Glutamatergic neuron (in vitro differentiated cells): Measurements from ENCODE around the gene TSPAN9. TPM values are rescaled to one million over a fixed set of nuclear protein-coding genes. Genes with fewer than 3 reads are reported as not detected.

Source experiments
- DNase-seq: peaks from one replicate; pipeline ENCODE4 v3.0.0; 2022
- H3K27ac Mint-ChIP-seq: one replicate; pipeline ENCODE4 v1.8.0; 2020; ENCODE audit warnings: mild to moderate bottlenecking, mixed read lengths, inconsistent platforms; ENCODE audit not compliant: unreplicated experiment
- H3K27me3 Mint-ChIP-seq: one replicate; pipeline ENCODE4 v1.8.0; 2020; ENCODE audit warnings: mild to moderate bottlenecking, moderate library complexity, mixed read lengths, inconsistent platforms; ENCODE audit not compliant: unreplicated experiment
- H3K36me3 Mint-ChIP-seq: one replicate; pipeline ENCODE4 v1.8.0; 2020; ENCODE audit warnings: mild to moderate bottlenecking, mixed read lengths, inconsistent platforms; ENCODE audit not compliant: unreplicated experiment
- H3K4me1 Mint-ChIP-seq: one replicate; pipeline ENCODE4 v1.8.0; 2020; ENCODE audit warnings: mild to moderate bottlenecking, low read depth, mixed read lengths, inconsistent platforms; ENCODE audit not compliant: unreplicated experiment
- H3K4me3 Mint-ChIP-seq: one replicate; pipeline ENCODE4 v1.8.0; 2020; ENCODE audit warnings: mild to moderate bottlenecking, mixed read lengths, inconsistent platforms; ENCODE audit not compliant: unreplicated experiment
- H3K9me3 Mint-ChIP-seq: one replicate; pipeline ENCODE4 v1.8.0; 2020; ENCODE audit warnings: mild to moderate bottlenecking, moderate library complexity, mixed read lengths, inconsistent platforms; ENCODE audit not compliant: unreplicated experiment
- total RNA-seq: library from RNA; stranded (reverse); fragmentation: NEBNext Ultra II Directional; extraction: Animal tissue kit (Norgen Biotek cat#: 25700); gene quantifications from one replicate; pipeline ENCODE4 v1.2.1, GENCODE V29; 2021; ENCODE audit not compliant: unreplicated experiment
- TF ChIP-seq, protein P1 (sequence below): fragments of 200-600 bp; sonication (generic); IDR thresholded peaks from one replicate; pipeline ENCODE4 v1.5.0; 2021; ENCODE audit not compliant: partially characterized antibody, unreplicated experiment

TSPAN9 gene
- total RNA-seq, 1 donor from 2014 or later: 142 TPM

DNA sequence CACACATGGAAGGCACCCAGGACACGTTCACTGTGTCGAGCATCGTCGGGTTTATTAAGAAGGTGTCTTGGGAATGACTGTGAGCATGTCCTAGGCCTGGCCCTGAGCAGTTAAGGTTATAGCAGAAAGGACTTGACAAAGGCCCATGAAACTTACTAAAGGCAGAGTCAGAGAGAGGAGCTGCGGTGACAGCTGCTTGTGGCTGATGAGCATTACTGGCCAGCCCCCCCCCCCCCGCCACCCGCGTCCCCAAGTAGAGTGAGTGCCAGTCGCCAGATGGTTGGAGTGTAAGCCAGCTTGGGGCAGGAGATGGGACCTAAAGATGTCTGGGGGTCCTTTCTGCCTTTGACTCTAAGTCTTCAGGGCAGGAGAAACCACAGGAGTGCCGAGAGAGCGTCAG is 169.9 kb downstream of the TSPAN9 start:
- TF ChIP-seq, protein P1, sequence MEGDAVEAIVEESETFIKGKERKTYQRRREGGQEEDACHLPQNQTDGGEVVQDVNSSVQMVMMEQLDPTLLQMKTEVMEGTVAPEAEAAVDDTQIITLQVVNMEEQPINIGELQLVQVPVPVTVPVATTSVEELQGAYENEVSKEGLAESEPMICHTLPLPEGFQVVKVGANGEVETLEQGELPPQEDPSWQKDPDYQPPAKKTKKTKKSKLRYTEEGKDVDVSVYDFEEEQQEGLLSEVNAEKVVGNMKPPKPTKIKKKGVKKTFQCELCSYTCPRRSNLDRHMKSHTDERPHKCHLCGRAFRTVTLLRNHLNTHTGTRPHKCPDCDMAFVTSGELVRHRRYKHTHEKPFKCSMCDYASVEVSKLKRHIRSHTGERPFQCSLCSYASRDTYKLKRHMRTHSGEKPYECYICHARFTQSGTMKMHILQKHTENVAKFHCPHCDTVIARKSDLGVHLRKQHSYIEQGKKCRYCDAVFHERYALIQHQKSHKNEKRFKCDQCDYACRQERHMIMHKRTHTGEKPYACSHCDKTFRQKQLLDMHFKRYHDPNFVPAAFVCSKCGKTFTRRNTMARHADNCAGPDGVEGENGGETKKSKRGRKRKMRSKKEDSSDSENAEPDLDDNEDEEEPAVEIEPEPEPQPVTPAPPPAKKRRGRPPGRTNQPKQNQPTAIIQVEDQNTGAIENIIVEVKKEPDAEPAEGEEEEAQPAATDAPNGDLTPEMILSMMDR: no peak
- no peak for DNase-seq
- peak overlapping the region; percentile 25 for H3K4me3 Mint-ChIP-seq
- H3K27ac Mint-ChIP-seq: no peak overlapping the region
- peaks cover 27% of the 10 kb centered on the region for H3K27me3 Mint-ChIP-seq
- peaks cover 21% of the 10 kb centered on the region for H3K9me3 Mint-ChIP-seq
- no peaks in the 10 kb centered on the region for H3K36me3 Mint-ChIP-seq
- peaks cover 50% of the 10 kb centered on the region for H3K4me1 Mint-ChIP-seq

DNA sequence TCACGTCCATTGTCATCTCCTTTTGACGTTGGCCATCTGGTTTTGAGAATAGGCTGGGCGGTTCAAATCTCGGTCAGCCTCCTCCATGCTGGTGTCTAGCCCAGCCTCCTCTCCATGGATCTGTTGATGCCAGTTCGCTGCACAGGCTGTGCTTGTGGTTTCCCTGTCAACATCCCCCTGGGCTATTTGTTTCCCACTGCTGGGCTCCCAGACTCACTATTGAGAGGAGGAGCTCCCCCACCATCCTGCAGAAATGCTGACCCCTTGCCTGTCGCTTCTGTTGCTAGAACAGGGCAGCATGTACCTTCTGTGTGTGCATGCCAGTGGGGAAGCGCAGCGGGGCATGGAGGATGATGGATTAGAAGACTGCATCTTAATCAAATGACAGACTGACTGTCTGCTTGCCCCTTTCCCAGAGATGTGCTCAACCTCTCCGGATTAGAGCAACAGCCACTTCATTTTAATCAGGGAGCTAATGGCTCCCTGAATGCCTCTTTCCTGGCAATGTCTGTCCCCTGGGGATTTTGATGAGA is 170.5 kb downstream of the TSPAN9 start:
- Mint-ChIP-seq H3K4me1 (peaks cover 54% of the 10 kb centered on the region), H3K27me3 (peaks cover 26% of the 10 kb centered on the region), H3K36me3 (no peaks in the 10 kb centered on the region), H3K4me3 (no peak overlapping the region), H3K9me3 (peaks cover 19% of the 10 kb centered on the region), H3K27ac (peak overlapping the region; percentile 25)
- no peak for DNase-seq
- TF ChIP-seq, protein P1: no peak

DNA sequence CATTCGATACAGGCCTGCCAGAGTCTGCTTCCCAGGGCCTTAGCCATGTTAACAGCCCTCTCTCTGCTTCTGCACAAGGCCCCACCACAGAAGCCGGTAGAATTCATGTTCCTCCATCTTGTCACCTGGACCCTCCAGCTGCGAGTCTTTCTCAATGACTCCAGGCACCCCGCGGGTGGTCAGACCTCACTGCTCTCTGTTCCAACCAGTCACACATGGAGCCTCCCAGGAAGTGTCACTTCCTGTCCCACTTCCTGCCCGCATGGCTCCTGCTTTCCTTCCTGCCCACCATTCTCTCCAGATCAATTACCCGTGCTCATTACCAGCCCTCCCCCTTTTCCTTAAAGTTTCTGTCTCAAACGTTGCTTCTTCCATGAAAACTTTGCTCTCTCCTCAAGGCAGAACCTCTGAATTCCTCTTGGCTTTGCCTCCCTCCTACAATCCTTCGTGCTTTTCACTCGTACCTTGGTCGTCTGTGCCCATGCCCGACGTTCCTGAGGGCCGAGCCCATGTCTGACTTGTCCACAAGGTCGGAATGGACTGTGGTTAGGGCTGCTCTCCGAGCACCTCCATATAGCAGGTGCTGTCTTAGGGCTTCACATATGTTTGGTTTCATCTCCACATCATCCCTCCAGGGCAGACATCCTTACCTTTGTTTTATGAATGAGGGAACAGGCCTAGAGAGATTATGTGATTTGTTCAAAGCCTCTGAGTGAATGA is 172.1 kb downstream of the TSPAN9 start:
- no peak for DNase-seq
- no peaks in the 10 kb centered on the region for H3K36me3 Mint-ChIP-seq
- TF ChIP-seq, protein P1: no peak
- H3K4me1 Mint-ChIP-seq: peaks cover 56% of the 10 kb centered on the region
- H3K27ac Mint-ChIP-seq: no peak overlapping the region
- peaks cover 17% of the 10 kb centered on the region for H3K9me3 Mint-ChIP-seq
- H3K27me3 Mint-ChIP-seq: peaks cover 18% of the 10 kb centered on the region
- peak overlapping the region; percentile 2 for H3K4me3 Mint-ChIP-seq

DNA sequence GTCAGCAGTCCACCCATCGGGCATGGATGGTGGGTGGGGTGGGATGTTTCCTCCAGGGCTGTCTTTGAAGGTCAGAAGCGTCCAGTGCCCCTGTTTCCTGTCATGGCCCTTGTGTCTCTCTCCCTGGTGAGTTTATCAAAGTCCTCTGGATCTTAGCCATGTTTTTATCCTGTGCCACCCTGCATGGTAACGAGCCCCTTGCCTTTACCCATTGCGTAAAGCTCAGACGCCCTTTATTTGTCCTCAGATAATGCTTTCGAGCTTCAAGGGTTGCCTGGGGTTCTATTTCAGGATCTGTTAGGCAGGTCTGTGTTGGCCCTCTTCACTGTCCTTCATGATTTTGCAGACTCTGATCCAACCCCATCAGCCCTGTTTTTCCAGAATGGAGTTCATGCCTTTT is 172.9 kb downstream of the TSPAN9 start:
- H3K27me3 Mint-ChIP-seq: peaks cover 15% of the 10 kb centered on the region
- TF ChIP-seq, protein P1: no peak
- no peak for DNase-seq
- H3K9me3 Mint-ChIP-seq: peaks cover 15% of the 10 kb centered on the region
- no peaks in the 10 kb centered on the region for H3K36me3 Mint-ChIP-seq
- H3K27ac Mint-ChIP-seq: no peak overlapping the region
- peaks cover 57% of the 10 kb centered on the region for H3K4me1 Mint-ChIP-seq
- no peak overlapping the region for H3K4me3 Mint-ChIP-seq

DNA sequence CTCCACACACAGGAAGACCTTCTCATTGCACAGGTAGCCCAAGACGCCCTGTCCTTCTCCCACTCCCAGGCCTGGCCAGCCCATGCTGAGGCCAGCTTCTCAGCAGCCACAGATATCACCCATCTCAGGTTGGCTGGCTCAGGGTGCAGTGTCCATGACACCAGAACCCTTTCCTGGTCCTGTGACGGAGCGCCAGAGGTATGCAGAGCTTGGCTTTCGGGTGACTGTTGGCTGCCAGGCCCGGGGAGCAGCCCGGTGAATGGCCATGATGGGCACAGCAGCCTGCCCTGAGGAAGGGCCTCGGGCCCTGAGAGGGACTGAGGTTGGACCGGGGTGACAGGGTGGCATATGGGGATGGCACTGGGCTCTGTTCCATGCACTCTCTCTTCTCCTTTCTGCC is 173.4 kb downstream of the TSPAN9 start:
- Mint-ChIP-seq H3K4me1 (peaks cover 57% of the 10 kb centered on the region), H3K9me3 (peaks cover 12% of the 10 kb centered on the region), H3K4me3 (no peak overlapping the region), H3K27me3 (peaks cover 15% of the 10 kb centered on the region), H3K27ac (no peak overlapping the region), H3K36me3 (no peaks in the 10 kb centered on the region)
- TF ChIP-seq, protein P1: no peak
- no peak for DNase-seq
